ENCODE measurements around the gene DMD.

DMD gene

GRCh38 chrX:33211356-33212260, at the start of gene DMD:
Gene DMD (minus strand): TSS chrX:33211549. CDS start chrX:33211312, 237 bp downstream.
- Histone ChIP-seq H3K36me3 (ENCODE audit: insufficient read depth, low read length) (no peaks in the 10 kb centered on the region), H3K27ac (ENCODE audit: low read depth, low read length) (peak within 1 kb of the TSS; percentile 84), H2AFZ (ENCODE audit: low read length, unreplicated experiment) (peak within 1 kb of the TSS; percentile 38), H3K27me3 (ENCODE audit: insufficient read depth, low read length) (no peaks in the 10 kb centered on the region), H3K4me1 (ENCODE audit: control insufficient read depth, insufficient read depth, low read length, unreplicated experiment) (peaks cover 18% of the 10 kb centered on the region), H3K79me2 (ENCODE audit: control insufficient read depth, insufficient read depth, low read length, unreplicated experiment) (peaks cover 37% of the 10 kb centered on the region), H3K4me3 (ENCODE audit: low read depth, low read length) (peak within 1 kb of the TSS; percentile 88)

DNA sequence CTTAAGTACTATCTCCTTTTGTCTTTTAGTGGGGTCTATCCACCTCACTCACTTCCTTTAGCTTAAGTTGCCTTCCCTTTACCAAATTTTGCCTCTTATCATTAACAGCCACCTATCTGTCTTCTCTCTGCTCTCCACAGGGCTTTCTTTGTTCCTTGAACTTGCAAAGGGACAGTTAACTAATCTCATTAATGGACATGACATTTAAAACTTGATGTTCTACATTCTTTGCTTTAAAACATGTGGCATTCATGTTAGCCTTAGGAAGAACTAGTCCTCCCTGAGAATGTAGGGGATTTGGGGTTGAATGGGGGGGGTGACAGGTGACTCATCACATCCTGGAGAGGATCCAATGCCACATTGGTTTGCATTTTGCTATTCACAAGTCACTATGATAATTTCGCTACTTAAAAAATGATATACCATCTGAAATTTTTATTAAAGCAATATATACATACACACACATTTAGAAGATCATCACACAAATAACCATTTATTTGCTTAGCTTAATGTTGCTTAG, 41.0 kb upstream of the DMD start:
- no peak overlapping the region for H3K4me3 ChIP-seq (ENCODE audit: low read depth, low read length)
- no peaks in the 10 kb centered on the region for H3K36me3 ChIP-seq (ENCODE audit: insufficient read depth, low read length)
- no peak overlapping the region for H3K27ac ChIP-seq (ENCODE audit: low read depth, low read length)
- H3K27me3 ChIP-seq (ENCODE audit: insufficient read depth, low read length), result no peaks in the 10 kb centered on the region
- H2AFZ ChIP-seq (ENCODE audit: low read length, unreplicated experiment), result peak overlapping the region; percentile 25
- no peaks in the 10 kb centered on the region for H3K79me2 ChIP-seq (ENCODE audit: control insufficient read depth, insufficient read depth, low read length, unreplicated experiment)
- peaks cover 7% of the 10 kb centered on the region for H3K4me1 ChIP-seq (ENCODE audit: control insufficient read depth, insufficient read depth, low read length, unreplicated experiment)

DNA sequence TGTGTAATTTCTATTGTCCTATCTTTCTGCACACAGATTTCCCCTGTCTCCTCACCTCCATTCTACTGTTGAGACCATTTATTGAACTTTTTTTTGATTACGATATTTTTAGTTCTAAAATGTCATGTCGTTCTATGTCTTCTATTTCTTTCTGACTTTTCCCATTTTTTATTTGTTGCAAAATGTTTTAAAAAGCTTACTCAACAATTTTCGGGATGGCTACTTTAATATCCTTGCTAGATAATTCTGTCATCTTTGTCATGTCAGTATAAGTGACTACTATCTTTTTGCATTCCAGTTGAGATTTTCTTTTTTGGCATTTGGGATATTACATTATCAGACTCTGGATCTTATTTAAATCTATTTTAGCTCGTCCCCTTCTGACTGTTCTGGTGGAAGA, 7.5 kb upstream of the DMD start:
- H2AFZ ChIP-seq (ENCODE audit: low read length, unreplicated experiment), result no peak overlapping the region
- H3K4me3 ChIP-seq (ENCODE audit: low read depth, low read length), result no peak overlapping the region
- no peak overlapping the region for H3K27ac ChIP-seq (ENCODE audit: low read depth, low read length)
- H3K4me1 ChIP-seq (ENCODE audit: control insufficient read depth, insufficient read depth, low read length, unreplicated experiment), result no peaks in the 10 kb centered on the region
- H3K36me3 ChIP-seq (ENCODE audit: insufficient read depth, low read length), result no peaks in the 10 kb centered on the region
- no peaks in the 10 kb centered on the region for H3K79me2 ChIP-seq (ENCODE audit: control insufficient read depth, insufficient read depth, low read length, unreplicated experiment)
- H3K27me3 ChIP-seq (ENCODE audit: insufficient read depth, low read length), result no peaks in the 10 kb centered on the region

- Histone ChIP-seq H3K4me1 (ENCODE audit: control insufficient read depth, insufficient read depth, low read length, unreplicated experiment) (peaks cover 23% of the 10 kb centered on the region), H3K27me3 (ENCODE audit: insufficient read depth, low read length) (no peaks in the 10 kb centered on the region), H3K79me2 (ENCODE audit: control insufficient read depth, insufficient read depth, low read length, unreplicated experiment) (peaks cover 52% of the 10 kb centered on the region), H3K27ac (ENCODE audit: low read depth, low read length) (peak overlapping the region; percentile 84), H3K36me3 (ENCODE audit: insufficient read depth, low read length) (no peaks in the 10 kb centered on the region), H2AFZ (ENCODE audit: low read length, unreplicated experiment) (no peak overlapping the region), H3K4me3 (ENCODE audit: low read depth, low read length) (peak overlapping the region; percentile 88)
These were observed 1.2 kb downstream of the DMD start for GRCh38 chrX:33210156-33210555.

GRCh38 chrX:33207056-33207455, 4.3 kb downstream of the DMD start:
- Histone ChIP-seq H3K4me1 (ENCODE audit: control insufficient read depth, insufficient read depth, low read length, unreplicated experiment) (peaks cover 20% of the 10 kb centered on the region), H3K27me3 (ENCODE audit: insufficient read depth, low read length) (no peaks in the 10 kb centered on the region), H3K79me2 (ENCODE audit: control insufficient read depth, insufficient read depth, low read length, unreplicated experiment) (peaks cover 75% of the 10 kb centered on the region), H3K27ac (ENCODE audit: low read depth, low read length) (peak overlapping the region; percentile 83), H2AFZ (ENCODE audit: low read length, unreplicated experiment) (no peak overlapping the region), H3K36me3 (ENCODE audit: insufficient read depth, low read length) (no peaks in the 10 kb centered on the region), H3K4me3 (ENCODE audit: low read depth, low read length) (peak overlapping the region; percentile 88)

DNA sequence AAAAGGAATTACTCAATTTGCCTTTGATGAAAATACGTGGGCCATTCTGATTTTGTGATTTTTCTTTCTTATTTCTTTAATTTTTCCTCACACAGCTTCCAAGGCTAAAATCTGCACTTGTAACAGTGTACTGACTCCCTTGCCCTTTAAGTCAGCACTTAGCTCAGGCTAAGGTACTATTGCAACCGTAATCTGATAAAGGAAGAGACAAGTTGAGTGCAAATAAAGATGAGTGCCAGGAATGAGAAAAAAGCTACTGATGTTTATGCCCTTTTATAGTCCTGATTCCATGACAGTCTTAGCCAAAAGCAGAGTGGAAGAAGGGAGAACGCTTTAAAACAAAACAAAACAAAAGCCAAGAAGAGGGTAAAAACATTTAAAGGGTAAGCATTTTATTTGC, 6.0 kb downstream of the DMD start:
- peaks cover 70% of the 10 kb centered on the region for H3K79me2 ChIP-seq (ENCODE audit: control insufficient read depth, insufficient read depth, low read length, unreplicated experiment)
- H3K27ac ChIP-seq (ENCODE audit: low read depth, low read length), result peak overlapping the region; percentile 83
- no peaks in the 10 kb centered on the region for H3K27me3 ChIP-seq (ENCODE audit: insufficient read depth, low read length)

DNA sequence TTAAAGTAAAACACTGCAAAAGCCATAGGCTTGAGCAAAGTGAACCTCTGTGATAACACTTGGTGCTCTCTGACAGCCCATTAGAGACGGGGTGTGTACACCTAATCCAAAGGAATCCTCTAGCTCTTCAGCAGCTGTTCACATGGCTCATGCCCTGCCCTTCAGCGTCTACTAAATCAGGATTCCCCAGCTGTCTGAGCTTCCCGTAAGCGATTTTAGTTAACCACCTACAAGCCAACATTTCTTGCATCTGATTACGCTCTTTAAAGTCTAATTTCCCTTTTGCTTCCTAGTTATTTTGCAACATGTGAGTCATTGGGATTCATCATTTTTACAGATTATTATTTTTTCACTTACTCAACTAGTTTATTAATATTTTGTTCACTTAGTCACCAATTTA, 6.5 kb downstream of the DMD start:
- Histone ChIP-seq H3K27me3 (ENCODE audit: insufficient read depth, low read length) (no peaks in the 10 kb centered on the region), H3K27ac (ENCODE audit: low read depth, low read length) (peak overlapping the region; percentile 83), H3K36me3 (ENCODE audit: insufficient read depth, low read length) (no peaks in the 10 kb centered on the region), H3K4me1 (ENCODE audit: control insufficient read depth, insufficient read depth, low read length, unreplicated experiment) (peaks cover 15% of the 10 kb centered on the region), H3K79me2 (ENCODE audit: control insufficient read depth, insufficient read depth, low read length, unreplicated experiment) (peaks cover 66% of the 10 kb centered on the region), H3K4me3 (ENCODE audit: low read depth, low read length) (peak overlapping the region; percentile 72), H2AFZ (ENCODE audit: low read length, unreplicated experiment) (peak overlapping the region; percentile 14)

More for the DNA sequence above, 6.0 kb downstream of the DMD start:
- peak overlapping the region; percentile 72 for H3K4me3 ChIP-seq (ENCODE audit: low read depth, low read length)
- no peaks in the 10 kb centered on the region for H3K36me3 ChIP-seq (ENCODE audit: insufficient read depth, low read length)
- peak overlapping the region; percentile 48 for H2AFZ ChIP-seq (ENCODE audit: low read length, unreplicated experiment)
- peaks cover 15% of the 10 kb centered on the region for H3K4me1 ChIP-seq (ENCODE audit: control insufficient read depth, insufficient read depth, low read length, unreplicated experiment)

DNA sequence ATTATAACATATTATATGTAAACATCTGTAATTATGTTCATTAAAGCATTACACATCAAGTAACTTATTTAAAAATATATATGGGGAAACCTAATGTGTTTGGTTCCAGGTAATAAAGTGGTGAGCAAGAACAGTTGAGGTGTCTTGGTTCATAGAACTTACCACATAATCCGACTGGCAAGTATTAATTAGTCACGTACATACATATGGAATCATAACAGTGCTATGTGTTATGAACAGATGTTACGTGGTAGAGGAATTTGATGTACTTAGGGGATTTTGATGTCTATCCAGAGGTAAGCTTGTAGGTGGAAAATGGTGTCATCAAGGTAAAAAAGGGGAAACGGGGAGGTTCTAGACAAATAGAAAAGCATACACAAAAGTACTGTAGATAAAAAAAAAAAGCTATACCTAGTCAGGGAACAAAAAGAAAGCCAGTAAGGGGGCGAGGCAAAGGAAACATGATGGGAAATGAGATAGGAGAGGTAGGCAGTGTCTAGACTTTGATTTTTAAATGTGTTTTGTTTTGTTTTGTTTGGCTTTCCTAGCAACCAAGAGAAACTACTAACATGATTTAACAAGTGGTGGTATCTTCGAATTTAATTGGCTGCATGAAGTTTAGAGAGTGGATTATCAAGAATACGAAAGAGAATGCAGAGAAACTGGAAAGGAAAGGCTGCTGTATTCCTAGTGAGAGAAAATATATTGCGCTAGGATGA, 12.6 kb downstream of the DMD start:
- Histone ChIP-seq H3K4me3 (ENCODE audit: low read depth, low read length) (no peak overlapping the region), H3K27ac (ENCODE audit: low read depth, low read length) (no peak overlapping the region), H3K36me3 (ENCODE audit: insufficient read depth, low read length) (no peaks in the 10 kb centered on the region), H3K79me2 (ENCODE audit: control insufficient read depth, insufficient read depth, low read length, unreplicated experiment) (peaks cover 12% of the 10 kb centered on the region), H3K4me1 (ENCODE audit: control insufficient read depth, insufficient read depth, low read length, unreplicated experiment) (peaks cover 11% of the 10 kb centered on the region), H3K27me3 (ENCODE audit: insufficient read depth, low read length) (no peaks in the 10 kb centered on the region), H2AFZ (ENCODE audit: low read length, unreplicated experiment) (no peak overlapping the region)

- Histone ChIP-seq H3K4me3 (ENCODE audit: low read depth, low read length) (0 out of 2 replicates have a peak overlapping the region, but pooled peaks have one; percentile 76), H3K27ac (ENCODE audit: low read depth, low read length) (peak overlapping the region; percentile 83), H3K4me1 (ENCODE audit: control insufficient read depth, insufficient read depth, low read length, unreplicated experiment) (peaks cover 15% of the 10 kb centered on the region), H3K79me2 (ENCODE audit: control insufficient read depth, insufficient read depth, low read length, unreplicated experiment) (peaks cover 3% of the 10 kb centered on the region), H3K27me3 (ENCODE audit: insufficient read depth, low read length) (no peaks in the 10 kb centered on the region), H2AFZ (ENCODE audit: low read length, unreplicated experiment) (no peak overlapping the region), H3K36me3 (ENCODE audit: insufficient read depth, low read length) (no peaks in the 10 kb centered on the region)
These were observed 15.7 kb downstream of the DMD start for GRCh38 chrX:33195698-33196097.

DNA sequence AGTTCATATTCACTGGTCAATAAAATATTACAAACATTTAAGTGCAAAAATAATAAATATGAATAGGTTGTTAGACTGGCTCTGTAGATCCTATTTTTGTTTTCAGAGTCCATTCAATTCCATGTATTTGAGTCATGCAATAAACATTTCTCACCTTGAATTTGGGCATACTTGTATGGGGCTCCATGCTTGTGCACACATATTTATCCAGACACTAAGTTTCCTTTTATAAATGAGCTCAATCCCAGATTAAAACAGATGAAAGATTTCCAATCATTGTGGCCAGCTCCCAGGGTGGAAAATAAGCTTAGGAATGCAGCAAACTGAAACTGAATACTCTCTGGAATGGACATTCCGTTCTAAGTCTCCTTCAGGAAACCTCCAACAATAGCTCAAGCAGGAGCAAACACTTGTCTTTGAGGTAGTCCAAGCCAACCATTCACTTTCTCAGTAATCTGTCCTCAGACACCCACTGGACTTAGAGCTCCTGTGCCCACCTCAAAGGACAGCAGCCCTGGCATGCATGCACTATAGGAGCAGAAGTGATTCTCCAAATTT, 16.4 kb downstream of the DMD start:
- no peaks in the 10 kb centered on the region for H3K36me3 ChIP-seq (ENCODE audit: insufficient read depth, low read length)
- H3K4me3 ChIP-seq (ENCODE audit: low read depth, low read length), result peak overlapping the region; percentile 76
- no peaks in the 10 kb centered on the region for H3K27me3 ChIP-seq (ENCODE audit: insufficient read depth, low read length)
- peaks cover 3% of the 10 kb centered on the region for H3K79me2 ChIP-seq (ENCODE audit: control insufficient read depth, insufficient read depth, low read length, unreplicated experiment)
- peaks cover 16% of the 10 kb centered on the region for H3K4me1 ChIP-seq (ENCODE audit: control insufficient read depth, insufficient read depth, low read length, unreplicated experiment)
- H2AFZ ChIP-seq (ENCODE audit: low read length, unreplicated experiment), result no peak overlapping the region
- H3K27ac ChIP-seq (ENCODE audit: low read depth, low read length), result peak overlapping the region; percentile 83
